Islet precursor cell (in vitro differentiated cells): ENCODE results near the gene USB1.
"Not testable (repeated sequence)": the region's sequence is repeated elsewhere in the genome, so short reads cannot be mapped to it uniquely, and the experiment has no call there.

Source experiments
- DNase-seq: peaks from one replicate; pipeline ENCODE4 v3.0.0-alpha.2; 2018

USB1 gene

GRCh38 chr16:57996406-57997175 is 4.6 kb upstream of the USB1 start:
- peak; percentile 47 for DNase-seq

GRCh38 chr16:57997176-57997527 is 4.1 kb upstream of the USB1 start:
- peak; percentile 40 for DNase-seq

- DNase-seq, result peak; percentile 32
Observed at GRCh38 chr16:57997528-57998265, 3.5 kb upstream of the USB1 start.

- DNase-seq, result peak; percentile 89
Observed at GRCh38 chr16:57998486-57998885, 2.7 kb upstream of the USB1 start.

- DNase-seq, result no peak
Observed at GRCh38 chr16:57998992-57999365, 2.2 kb upstream of the USB1 start.

GRCh38 chr16:57999366-57999970 is 1.7 kb upstream of the USB1 start:
- DNase-seq, result peak; percentile 58

- DNase-seq, result peak; percentile 57
Observed at GRCh38 chr16:57999971-58000705, 1.1 kb upstream of the USB1 start, which contains the start of gene ZNF319. TSS of gene ZNF319 (minus strand) at chr16:58000672. CDS start at chr16:57998265, 2,407 bp downstream.

GRCh38 chr16:58001781-58002415 is 691 bp downstream of the USB1 start:
- DNase-seq, result no peak

- DNase-seq, result no peak
Observed at GRCh38 chr16:58002416-58002800, 1.2 kb downstream of the USB1 start.

- DNase-seq, result no peak
Observed at GRCh38 chr16:58002936-58003335, 1.7 kb downstream of the USB1 start.

GRCh38 chr16:58004736-58005135 is 3.5 kb downstream of the USB1 start:
- DNase-seq, result not testable (repeated sequence)

- no peak for DNase-seq
Observed at GRCh38 chr16:58009856-58010416, 8.7 kb downstream of the USB1 start.

GRCh38 chr16:58010886-58011285 is 9.7 kb downstream of the USB1 start:
- DNase-seq, result no peak

- DNase-seq, result peak; percentile 93
Observed at GRCh38 chr16:58011652-58012051, 10.4 kb downstream of the USB1 start.

- DNase-seq, result peak; percentile 75
Observed at GRCh38 chr16:58012481-58012880, 11.3 kb downstream of the USB1 start.

- DNase-seq, result no peak
Observed at GRCh38 chr16:58013201-58013956, 12.2 kb downstream of the USB1 start.

- DNase-seq, result no peak
Observed at GRCh38 chr16:58016840-58017446, 15.7 kb downstream of the USB1 start.

GRCh38 chr16:58018803-58019202 is 17.6 kb downstream of the USB1 start:
- peak; percentile 74 for DNase-seq

- DNase-seq, result no peak
Observed at GRCh38 chr16:58019866-58020538, 18.8 kb downstream of the USB1 start.
